HG03520 (cell line): Measurements from ENCODE around the gene DYRK1A.
A peak's percentile ranks its signal among the peaks of the same experiment; 100 is the strongest.
"Not testable (repeated sequence)": the region's sequence is repeated elsewhere in the genome, so short reads cannot be mapped to it uniquely, and the experiment has no call there.

Experiments used
- ATAC-seq: cut with Tn5 transposase; IDR thresholded peaks from one replicate; pipeline ENCODE4 v1.9.1; 2021; ENCODE audit warnings: mild to moderate bottlenecking, moderate library complexity; ENCODE audit not compliant: unreplicated experiment

DYRK1A gene

GRCh38 chr21:37546299-37546908, 179.8 kb downstream of the DYRK1A start:
- ATAC-seq = no peak

GRCh38 chr21:37546949-37547614, 180.5 kb downstream of the DYRK1A start:
- no peak for ATAC-seq

GRCh38 chr21:37547615-37548200, 181.1 kb downstream of the DYRK1A start:
- ATAC-seq = no peak

- ATAC-seq = no peak
These were observed 182.0 kb downstream of the DYRK1A start for GRCh38 chr21:37548521-37548981.

- ATAC-seq = not testable (repeated sequence)
These were observed 183.2 kb downstream of the DYRK1A start for GRCh38 chr21:37549730-37550129.

GRCh38 chr21:37550157-37550556, 183.6 kb downstream of the DYRK1A start:
- ATAC-seq = no peak

- ATAC-seq = no peak
These were observed 184.2 kb downstream of the DYRK1A start for GRCh38 chr21:37550618-37551330.

GRCh38 chr21:37551331-37551992, 184.9 kb downstream of the DYRK1A start:
- ATAC-seq = no peak

- ATAC-seq = no peak
These were observed 185.4 kb downstream of the DYRK1A start for GRCh38 chr21:37551993-37552355.

- no peak for ATAC-seq
These were observed 186.0 kb downstream of the DYRK1A start for GRCh38 chr21:37552496-37553029.

GRCh38 chr21:37553078-37553481, 186.5 kb downstream of the DYRK1A start:
- ATAC-seq = no peak

- ATAC-seq = no peak
These were observed 188.2 kb downstream of the DYRK1A start for GRCh38 chr21:37554661-37555379.

- ATAC-seq = no peak
These were observed 189.2 kb downstream of the DYRK1A start for GRCh38 chr21:37555672-37556261.

GRCh38 chr21:37557261-37557950, 190.8 kb downstream of the DYRK1A start:
- peak; percentile 89 for ATAC-seq

GRCh38 chr21:37558676-37559211, 192.2 kb downstream of the DYRK1A start:
- ATAC-seq = no peak

GRCh38 chr21:37560385-37560784, 193.8 kb downstream of the DYRK1A start:
- ATAC-seq = no peak

GRCh38 chr21:37561506-37561905, 194.9 kb downstream of the DYRK1A start:
- ATAC-seq = no peak

- ATAC-seq = no peak
These were observed 195.7 kb downstream of the DYRK1A start for GRCh38 chr21:37561941-37562919.
